ENCODE results near the gene TEAD1.
A peak's percentile ranks its signal among the peaks of the same experiment; 100 is the strongest.

TEAD1 gene

DNA sequence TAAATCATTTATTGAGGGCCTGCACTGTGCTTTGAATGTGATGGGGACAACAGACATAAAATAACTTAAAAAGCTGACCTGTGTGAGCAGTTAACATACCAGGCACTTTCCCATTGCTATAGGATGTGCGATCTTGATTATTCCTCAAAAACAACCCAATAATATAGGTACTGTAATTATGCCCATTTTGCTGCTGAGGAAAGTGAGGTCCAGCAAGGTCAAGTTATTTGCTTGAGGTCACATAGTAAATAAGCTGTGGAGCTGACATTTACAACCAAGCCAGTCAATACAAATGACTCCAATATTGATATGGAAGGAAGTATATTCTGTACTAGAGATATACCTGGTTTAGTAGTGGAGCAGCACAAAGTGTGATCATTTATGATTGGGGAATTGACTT, 96.2 kb downstream of the TEAD1 start:
- no peak overlapping the region for H3K9ac ChIP-seq
- TF ChIP-seq Cebpa-rat (IDR thresholded peaks at IDR 0.05): no peak

DNA sequence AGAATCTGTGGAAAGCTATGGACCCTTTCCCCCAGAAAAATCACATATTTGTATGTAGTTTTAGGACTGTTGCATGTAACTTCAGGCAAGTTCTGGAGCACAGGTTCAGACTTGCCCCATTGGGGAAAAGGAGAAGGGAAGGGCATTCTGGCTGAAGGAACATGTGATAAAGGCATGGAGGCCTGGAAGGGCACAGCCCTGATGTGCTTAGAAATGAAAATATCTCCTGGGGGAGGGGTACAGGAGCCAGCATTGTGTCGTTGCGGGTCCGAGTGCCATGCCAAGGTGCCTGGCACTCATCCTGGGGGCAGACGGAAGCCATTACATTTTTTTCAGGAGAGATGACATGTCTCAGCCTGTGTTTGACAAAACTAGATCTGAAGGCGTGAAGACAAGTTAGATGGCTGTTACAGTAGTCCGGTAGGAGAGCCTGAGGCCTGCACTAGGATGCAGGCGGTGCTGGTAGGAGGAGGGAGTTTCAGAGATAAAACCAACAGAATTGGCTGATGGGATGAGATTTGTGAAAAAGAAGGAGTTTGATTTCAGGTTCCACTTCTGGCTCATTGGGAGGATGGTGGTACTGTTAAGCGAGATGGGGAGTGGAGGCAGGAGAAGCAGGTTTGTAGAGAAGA, 96.9 kb downstream of the TEAD1 start:
- Histone ChIP-seq H3K4me2 (no peak overlapping the region), H4K20me1 (peaks cover 0 to 17% (median 0%) of the 10 kb centered on the region in 11 experiments; a peak in 1 of 22 replicates), H3K9me3 (replicated peaks in 1 of 11) (peaks cover 0 to 10% (median 0%) of the 10 kb centered on the region in 11 experiments; a peak in 6 of 22 replicates), H3K27ac (no peak overlapping the region), H3K27me3 (peaks cover 0 to 82% (median 0%) of the 10 kb centered on the region in 11 experiments; a peak in 5 of 22 replicates), H3K4me3 (no peak overlapping the region), H3K36me3 (no peaks in the 10 kb centered on the region), H3K4me1 (peaks cover 15 to 28% (median 21%) of the 10 kb centered on the region in 10 experiments), H3K9ac (no peak overlapping the region)
- no peak for TF ChIP-seq Cebpa-rat (IDR thresholded peaks at IDR 0.05)

More for the DNA sequence above, 96.2 kb downstream of the TEAD1 start:
- Histone ChIP-seq H3K4me2 (peak overlapping the region in 7 of 11 experiments; percentile 23 to 69 (median 59); a peak in 10 of 22 replicates), H4K20me1 (peaks cover 0 to 17% (median 0%) of the 10 kb centered on the region in 11 experiments; a peak in 1 of 22 replicates), H3K27ac (no peak overlapping the region), H3K4me1 (peaks cover 15 to 35% (median 24%) of the 10 kb centered on the region in 10 experiments), H3K9me3 (replicated peaks in 1 of 11) (peaks cover 0 to 10% (median 0%) of the 10 kb centered on the region in 11 experiments; a peak in 6 of 22 replicates), H3K4me3 (no peak overlapping the region), H3K27me3 (peaks cover 0 to 88% (median 0%) of the 10 kb centered on the region in 11 experiments; a peak in 5 of 22 replicates), H3K36me3 (no peaks in the 10 kb centered on the region)

DNA sequence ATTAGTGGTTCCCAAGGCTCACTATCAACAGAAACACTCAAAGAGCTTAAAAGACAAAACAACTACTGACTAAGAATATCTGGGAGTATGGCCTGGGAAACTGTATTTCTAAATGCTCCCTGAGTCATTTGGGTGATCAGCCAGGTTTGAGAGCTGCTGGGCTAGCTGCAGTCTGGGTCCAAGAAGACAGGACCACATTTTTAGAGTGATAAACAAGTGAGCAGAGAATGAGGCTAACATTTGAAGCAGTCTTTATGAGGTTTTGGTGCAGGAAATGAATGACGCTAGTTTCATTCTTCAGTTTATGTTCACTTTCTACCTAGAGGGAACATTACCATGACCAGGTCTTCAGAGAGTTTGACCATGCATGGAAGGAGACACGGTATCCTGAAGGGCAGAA, 97.7 kb downstream of the TEAD1 start:
- peaks cover 0 to 17% (median 0%) of the 10 kb centered on the region in 11 experiments; a peak in 1 of 22 replicates for H4K20me1 ChIP-seq

DNA sequence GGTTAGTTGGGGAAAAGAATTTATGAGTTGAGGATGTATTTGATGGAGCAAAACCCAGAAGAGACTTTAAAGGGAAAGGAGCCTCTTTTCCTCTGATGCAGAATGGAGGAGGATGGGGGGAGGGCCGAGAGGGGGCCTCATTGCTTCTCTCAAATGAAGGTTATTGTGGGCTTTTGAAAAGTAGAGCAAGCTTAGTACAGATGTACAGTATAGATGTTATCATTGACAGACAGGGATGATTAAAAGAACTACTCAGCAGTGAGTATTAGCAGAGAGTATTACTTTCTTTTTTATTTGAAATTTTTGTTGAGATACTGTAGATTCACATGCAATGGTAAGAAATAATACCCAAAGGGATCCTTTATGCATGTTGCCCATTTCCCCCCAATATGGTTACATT, 98.1 kb downstream of the TEAD1 start:
- no peak overlapping the region for H3K27ac ChIP-seq

More for the DNA sequence above, 97.7 kb downstream of the TEAD1 start:
- Histone ChIP-seq H3K4me1 (peaks cover 15 to 28% (median 21%) of the 10 kb centered on the region in 10 experiments), H3K9me3 (replicated peaks in 1 of 11) (peaks cover 0 to 3% (median 0%) of the 10 kb centered on the region in 11 experiments; a peak in 5 of 22 replicates), H3K4me2 (no peak overlapping the region), H3K27me3 (peaks cover 0 to 76% (median 0%) of the 10 kb centered on the region in 11 experiments; a peak in 5 of 22 replicates), H3K4me3 (no peak overlapping the region), H3K36me3 (no peaks in the 10 kb centered on the region), H3K27ac (no peak overlapping the region), H3K9ac (no peak overlapping the region)
- no peak for TF ChIP-seq Cebpa-rat (IDR thresholded peaks at IDR 0.05)

DNA sequence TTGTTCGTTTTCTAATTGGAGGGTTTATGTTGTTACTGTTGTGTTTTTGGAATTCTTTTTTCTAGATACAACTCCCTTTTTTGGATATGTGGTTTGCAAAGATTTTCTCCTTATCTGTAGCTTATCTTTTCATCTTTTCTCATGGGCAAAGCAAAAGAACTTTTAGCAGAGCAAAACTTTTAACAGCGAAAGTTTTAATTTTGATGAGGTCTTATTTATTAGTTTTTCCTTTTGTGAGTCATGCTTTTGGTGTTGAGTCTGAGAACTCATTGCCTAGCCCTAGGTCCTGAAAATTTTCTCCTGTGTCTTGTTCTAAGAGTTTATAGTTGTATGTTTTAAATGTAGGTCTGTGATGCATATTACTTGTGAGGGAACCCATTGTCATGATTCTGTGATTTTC, 99.4 kb downstream of the TEAD1 start:
- Histone ChIP-seq H3K4me2 (no peak overlapping the region), H3K36me3 (no peaks in the 10 kb centered on the region), H3K4me1 (peaks cover 10 to 20% (median 16%) of the 10 kb centered on the region in 10 experiments), H3K4me3 (no peak overlapping the region), H3K9ac (no peak overlapping the region), H4K20me1 (peaks cover 0 to 17% (median 0%) of the 10 kb centered on the region in 11 experiments; a peak in 1 of 22 replicates), H3K27ac (no peak overlapping the region), H3K9me3 (replicated peaks in 1 of 11) (no peaks in the 10 kb centered on the region), H3K27me3 (peaks cover 0 to 58% (median 0%) of the 10 kb centered on the region in 11 experiments; a peak in 5 of 22 replicates)
- TF ChIP-seq Cebpa-rat (IDR thresholded peaks at IDR 0.05): no peak

More for the DNA sequence above, 98.1 kb downstream of the TEAD1 start:
- TF ChIP-seq Cebpa-rat (IDR thresholded peaks at IDR 0.05): no peak
- Histone ChIP-seq H4K20me1 (peaks cover 0 to 17% (median 0%) of the 10 kb centered on the region in 11 experiments; a peak in 1 of 22 replicates), H3K9ac (no peak overlapping the region), H3K4me2 (no peak overlapping the region), H3K27me3 (peaks cover 0 to 71% (median 0%) of the 10 kb centered on the region in 11 experiments; a peak in 5 of 22 replicates), H3K36me3 (no peaks in the 10 kb centered on the region), H3K9me3 (replicated peaks in 1 of 11) (no peaks in the 10 kb centered on the region), H3K4me3 (no peak overlapping the region), H3K4me1 (peaks cover 15 to 28% (median 21%) of the 10 kb centered on the region in 10 experiments)

DNA sequence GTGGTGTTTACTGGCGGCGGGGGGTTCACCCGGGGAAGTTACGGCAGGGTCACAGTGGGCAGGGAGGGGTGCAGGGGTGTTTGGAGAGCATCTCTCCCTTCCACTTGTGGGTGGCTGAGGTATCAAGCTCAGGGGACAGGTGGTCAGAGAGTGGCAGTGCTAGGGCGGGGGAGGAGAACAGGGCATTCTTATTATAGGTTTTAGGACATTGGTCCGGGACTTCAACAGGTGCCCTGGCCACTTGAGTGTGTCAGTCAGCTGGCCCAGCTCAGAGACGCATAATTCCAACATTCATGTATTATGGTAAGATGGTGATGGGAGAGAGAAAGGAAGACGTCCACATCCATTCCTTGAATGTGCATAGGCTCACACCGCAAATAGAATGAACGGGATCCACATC, 101.7 kb downstream of the TEAD1 start:
- no peaks in the 10 kb centered on the region for H3K4me1 ChIP-seq
- H3K4me2 ChIP-seq: no peak overlapping the region
- no peak overlapping the region for H3K27ac ChIP-seq
- no peaks in the 10 kb centered on the region for H3K36me3 ChIP-seq
- H3K9me3 ChIP-seq (replicated peaks in 1 of 11): no peaks in the 10 kb centered on the region
- no peak overlapping the region for H3K9ac ChIP-seq
- no peaks in the 10 kb centered on the region for H4K20me1 ChIP-seq
- peaks cover 0 to 38% (median 0%) of the 10 kb centered on the region in 11 experiments; a peak in 5 of 22 replicates for H3K27me3 ChIP-seq
- no peak for TF ChIP-seq Cebpa-rat (IDR thresholded peaks at IDR 0.05)
- no peak overlapping the region for H3K4me3 ChIP-seq

DNA sequence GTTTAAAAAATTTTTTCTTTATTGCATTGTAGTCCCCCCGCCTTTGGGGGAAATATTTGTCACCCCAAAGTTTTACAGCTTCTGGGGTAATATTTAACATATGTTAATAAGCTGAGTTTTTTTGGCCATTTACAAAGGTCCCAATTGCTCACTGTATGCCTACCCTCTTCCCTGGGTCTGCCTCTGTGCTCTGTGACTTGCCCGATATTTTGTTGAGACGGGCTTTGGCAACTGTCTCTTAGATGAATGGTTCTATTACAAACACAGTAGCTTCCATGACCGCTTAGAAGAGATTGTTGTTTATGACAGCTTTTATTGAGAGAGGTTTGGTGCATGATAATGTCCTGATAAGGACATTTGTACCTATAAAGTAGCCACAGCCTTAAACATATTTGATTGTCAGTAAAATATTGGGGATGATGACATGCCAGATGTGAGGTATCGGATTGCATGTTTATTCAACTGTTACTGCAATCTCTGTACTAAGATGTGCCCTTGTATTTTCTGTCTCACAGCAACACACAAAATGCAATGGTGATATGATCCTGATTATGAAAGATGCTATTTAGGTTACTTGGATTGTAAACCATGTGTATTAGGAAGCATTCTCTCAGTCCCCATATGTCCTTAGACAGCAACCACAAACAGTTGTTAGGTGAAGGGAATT, 103.1 kb downstream of the TEAD1 start:
- Histone ChIP-seq H4K20me1 (no peaks in the 10 kb centered on the region), H3K27ac (no peak overlapping the region), H3K27me3 (peaks cover 0 to 24% (median 0%) of the 10 kb centered on the region in 11 experiments; a peak in 4 of 22 replicates), H3K4me2 (no peak overlapping the region), H3K36me3 (no peaks in the 10 kb centered on the region), H3K9me3 (replicated peaks in 1 of 11) (no peaks in the 10 kb centered on the region), H3K4me3 (no peak overlapping the region), H3K4me1 (no peaks in the 10 kb centered on the region), H3K9ac (no peak overlapping the region)
- TF ChIP-seq Cebpa-rat (IDR thresholded peaks at IDR 0.05): no peak

DNA sequence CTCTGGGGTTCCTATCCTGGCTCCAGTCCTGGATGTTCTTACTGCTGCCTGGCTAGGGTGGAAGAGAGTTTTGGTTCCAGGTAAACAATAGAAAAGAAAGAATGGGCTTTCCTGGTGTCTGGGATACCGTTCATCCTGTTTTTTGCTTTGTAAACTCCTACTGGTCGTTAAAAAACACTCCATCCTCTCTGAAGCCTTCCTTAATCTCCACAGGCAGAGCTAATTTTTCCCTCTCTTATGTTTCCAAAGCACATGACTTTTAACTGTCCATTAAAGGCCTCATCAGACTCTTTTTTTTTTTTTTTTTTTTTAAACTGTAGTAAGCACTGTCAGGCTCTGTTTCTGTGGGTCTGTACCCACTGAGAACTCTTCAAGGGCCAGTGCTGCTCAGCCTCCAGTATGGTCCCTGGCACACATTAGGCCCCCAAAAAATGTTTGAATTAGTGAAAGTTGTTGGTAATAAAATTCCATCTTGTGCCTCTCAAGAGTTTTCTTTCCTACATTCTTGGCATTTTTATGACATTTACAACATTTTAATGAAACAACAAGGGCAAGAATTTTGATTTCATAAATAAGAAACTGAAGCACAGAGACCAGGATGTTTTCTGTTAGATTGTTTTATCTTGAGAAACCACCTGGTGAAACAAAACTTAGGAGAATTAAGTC, 104.2 kb downstream of the TEAD1 start:
- H3K9me3 ChIP-seq (replicated peaks in 1 of 11): no peaks in the 10 kb centered on the region
- peaks cover 0 to 14% (median 0%) of the 10 kb centered on the region in 11 experiments; a peak in 4 of 22 replicates for H3K27me3 ChIP-seq
- no peak for TF ChIP-seq Cebpa-rat (IDR thresholded peaks at IDR 0.05)
- no peak overlapping the region for H3K9ac ChIP-seq
- H3K36me3 ChIP-seq: no peaks in the 10 kb centered on the region
- no peak overlapping the region for H3K4me2 ChIP-seq
- no peak overlapping the region for H3K27ac ChIP-seq
- no peak overlapping the region for H3K4me3 ChIP-seq
- H3K4me1 ChIP-seq: no peaks in the 10 kb centered on the region
- H4K20me1 ChIP-seq: no peaks in the 10 kb centered on the region

DNA sequence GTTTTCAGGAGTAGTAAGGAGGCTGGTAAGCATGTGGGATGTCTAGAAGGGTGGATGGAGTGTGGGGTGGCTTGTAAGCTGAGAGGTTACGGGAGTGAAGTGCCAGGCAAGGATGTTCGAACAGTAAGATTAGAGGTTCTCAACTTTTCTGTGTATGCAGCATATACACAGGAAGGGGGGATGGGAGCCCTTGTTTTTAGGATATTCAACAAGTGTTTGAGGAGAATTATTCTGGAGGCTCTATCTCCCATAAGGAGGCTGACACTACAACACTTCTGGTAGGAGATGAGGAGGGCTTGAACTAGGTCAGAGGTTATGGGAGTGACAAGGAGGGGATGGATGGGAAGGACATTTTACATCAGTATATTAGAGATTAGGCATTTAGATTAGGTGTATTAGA, 109.5 kb downstream of the TEAD1 start:
- H3K4me3 ChIP-seq: no peak overlapping the region
- H3K36me3 ChIP-seq: no peaks in the 10 kb centered on the region
- no peak overlapping the region for H3K9ac ChIP-seq
- no peaks in the 10 kb centered on the region for H3K4me1 ChIP-seq
- no peak overlapping the region for H3K4me2 ChIP-seq
- H4K20me1 ChIP-seq: no peaks in the 10 kb centered on the region
- H3K9me3 ChIP-seq (replicated peaks in 1 of 11): no peaks in the 10 kb centered on the region
- TF ChIP-seq Cebpa-rat (IDR thresholded peaks at IDR 0.05): no peak
- H3K27me3 ChIP-seq: no peaks in the 10 kb centered on the region; a peak in 1 of 22 replicates
- no peak overlapping the region for H3K27ac ChIP-seq
